Sigmoid colon (tissue), 4 donors: Measurements from ENCODE around the gene RNF26.

Source experiments
- POLR2AphosphoS5 ChIP-seq, 4 donors: sonication (generic); formaldehyde crosslinking; IDR thresholded peaks; one replicate each; pipeline ENCODE4 v1.6.1; 2017; ENCODE audit warnings: antibody characterized with exemption in 4 of 4
- TF ChIP-seq, protein P1 (sequence below), 4 experiments: fragments of 450-650 bp in 3 of 4; fragments of 200-600 bp in 1 of 4; IDR thresholded peaks; one replicate each; pipeline ENCODE4 v1.5.1; 2016 to 2019; ENCODE audit warnings: antibody characterized with exemption in 4 of 4, mild to moderate bottlenecking in 3 of 4, moderate library complexity in 2 of 4

DNA sequence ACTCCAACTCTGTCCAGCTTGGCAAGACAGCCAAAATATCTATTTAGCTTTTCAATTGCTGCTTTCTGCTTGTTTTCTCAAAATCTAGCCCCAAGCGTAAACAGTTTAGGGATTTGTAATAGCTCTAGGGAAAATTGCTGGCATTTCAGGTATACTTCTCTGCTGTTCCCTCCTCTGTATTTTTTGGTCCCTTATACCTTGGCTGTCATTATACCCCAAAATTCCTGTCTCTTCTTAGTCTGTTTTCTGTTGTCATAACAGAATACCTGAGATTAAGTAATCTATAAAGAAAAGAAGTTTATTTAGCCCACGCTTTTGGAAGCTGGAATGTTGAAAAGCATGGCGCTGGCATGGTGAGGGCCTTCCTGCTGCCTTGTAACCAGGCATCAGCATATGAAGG lies 40.9 kb upstream of the RNF26 start:
- TF ChIP-seq, protein P1, sequence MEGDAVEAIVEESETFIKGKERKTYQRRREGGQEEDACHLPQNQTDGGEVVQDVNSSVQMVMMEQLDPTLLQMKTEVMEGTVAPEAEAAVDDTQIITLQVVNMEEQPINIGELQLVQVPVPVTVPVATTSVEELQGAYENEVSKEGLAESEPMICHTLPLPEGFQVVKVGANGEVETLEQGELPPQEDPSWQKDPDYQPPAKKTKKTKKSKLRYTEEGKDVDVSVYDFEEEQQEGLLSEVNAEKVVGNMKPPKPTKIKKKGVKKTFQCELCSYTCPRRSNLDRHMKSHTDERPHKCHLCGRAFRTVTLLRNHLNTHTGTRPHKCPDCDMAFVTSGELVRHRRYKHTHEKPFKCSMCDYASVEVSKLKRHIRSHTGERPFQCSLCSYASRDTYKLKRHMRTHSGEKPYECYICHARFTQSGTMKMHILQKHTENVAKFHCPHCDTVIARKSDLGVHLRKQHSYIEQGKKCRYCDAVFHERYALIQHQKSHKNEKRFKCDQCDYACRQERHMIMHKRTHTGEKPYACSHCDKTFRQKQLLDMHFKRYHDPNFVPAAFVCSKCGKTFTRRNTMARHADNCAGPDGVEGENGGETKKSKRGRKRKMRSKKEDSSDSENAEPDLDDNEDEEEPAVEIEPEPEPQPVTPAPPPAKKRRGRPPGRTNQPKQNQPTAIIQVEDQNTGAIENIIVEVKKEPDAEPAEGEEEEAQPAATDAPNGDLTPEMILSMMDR (IDR thresholded peaks at IDR 0.05) = no peak
- no peak for TF ChIP-seq POLR2AphosphoS5 (IDR thresholded peaks at IDR 0.05)
